Measurements from ENCODE around the gene B4GALT6.

Gene B4GALT6

GRCh38 chr18:31632356-31632755 is 52.0 kb downstream of the B4GALT6 start:
- no peak for TF ChIP-seq CTCF (IDR thresholded peaks at IDR 0.05; ENCODE audit: low read depth, low read length)
- DNase-seq (ENCODE audit: extremely low read depth, low read depth), result no peak

- DNase-seq (ENCODE audit: extremely low read depth, low read depth), result no peak
- TF ChIP-seq CTCF (IDR thresholded peaks at IDR 0.05; ENCODE audit: low read depth, low read length), result no peak
These were observed 52.9 kb downstream of the B4GALT6 start for GRCh38 chr18:31631526-31631925.

- DNase-seq (ENCODE audit: extremely low read depth, low read depth), result no peak
- no peak for TF ChIP-seq CTCF (IDR thresholded peaks at IDR 0.05; ENCODE audit: low read depth, low read length)
These were observed 53.8 kb downstream of the B4GALT6 start for GRCh38 chr18:31630549-31630948.

GRCh38 chr18:31626409-31626808 is 58.0 kb downstream of the B4GALT6 start:
- no peak for TF ChIP-seq CTCF (IDR thresholded peaks at IDR 0.05; ENCODE audit: low read depth, low read length)
- DNase-seq (ENCODE audit: extremely low read depth, low read depth), result no peak

GRCh38 chr18:31624892-31625640 is 59.3 kb downstream of the B4GALT6 start:
- no peak for TF ChIP-seq CTCF (IDR thresholded peaks at IDR 0.05; ENCODE audit: low read depth, low read length)
- no peak for DNase-seq (ENCODE audit: extremely low read depth, low read depth)

- DNase-seq (ENCODE audit: extremely low read depth, low read depth), result no peak
- TF ChIP-seq CTCF (IDR thresholded peaks at IDR 0.05; ENCODE audit: low read depth, low read length), result no peak
These were observed 65.1 kb downstream of the B4GALT6 start for GRCh38 chr18:31619291-31619690.

GRCh38 chr18:31618801-31619200 is 65.6 kb downstream of the B4GALT6 start:
- no peak for DNase-seq (ENCODE audit: extremely low read depth, low read depth)
- TF ChIP-seq CTCF (IDR thresholded peaks at IDR 0.05; ENCODE audit: low read depth, low read length), result no peak
